Body of pancreas (tissue), 4 donors: ENCODE measurements around the gene GDPD2. TPM values are rescaled to one million over a fixed set of nuclear protein-coding genes. Genes with fewer than 3 reads are reported as not detected.

Experiments
- ATAC-seq: fragments of 150-250 bp; one replicate; pipeline ENCODE4 v1.9.1; 2016
- DNase-seq, 4 donors: peaks; one replicate each; pipeline ENCODE4 v3.0.0-alpha.2; 2019
- H3K27ac ChIP-seq, 4 donors: fragments of 200-600 bp; sonication (generic); 1 replicate in 3 of 4; 2 replicates in 1 of 4; pipeline versions ENCODE4 v1.5.1 to v1.6.1; 2016 to 2019; ENCODE audit warnings: mild to moderate bottlenecking in 1 of 4, mixed read lengths in 1 of 4, moderate library complexity in 1 of 4
- H3K27me3 ChIP-seq, 2 donors: fragments of 200-600 bp; sonication (generic); one replicate each; pipeline ENCODE4 v1.6.0; 2016; ENCODE audit warnings: mild to moderate bottlenecking in 1 of 2
- H3K36me3 ChIP-seq, 2 donors: fragments of 200-600 bp; sonication (generic); replicated peaks in 1 of 2; 2 replicates each; pipeline ENCODE4 v1.5.1; 2016; ENCODE audit warnings: low read depth in 2 of 2; ENCODE audit not compliant: insufficient read depth in 1 of 2
- H3K4me1 ChIP-seq: fragments of 200-600 bp; sonication (generic); one replicate; pipeline ENCODE4 v1.6.0; 2016
- H3K4me3 ChIP-seq, 2 donors: fragments of 200-600 bp; sonication (generic); 1 replicate in 1 of 2; 2 replicates in 1 of 2; pipeline ENCODE4 v1.5.1; 2016 to 2019
- H3K9me3 ChIP-seq, 3 donors: fragments of 200-600 bp; sonication (generic); 1 replicate in 2 of 3; 2 replicates in 1 of 3; pipeline ENCODE4 v1.5.1; 2016
- CTCF ChIP-seq, 7 experiments: fragments of 450-650 bp in 4 of 7; fragments of 200-600 bp in 3 of 7; sonication (generic) in 3 of 7; IDR thresholded peaks; one replicate each; pipeline ENCODE4 v1.5.1; 2016 to 2019; ENCODE audit warnings: antibody characterized with exemption in 7 of 7
- POLR2A ChIP-seq, 3 donors: fragments of 450-650 bp; IDR thresholded peaks; one replicate each; pipeline ENCODE4 v1.6.1; 2016; ENCODE audit warnings: antibody characterized with exemption in 3 of 3, mild to moderate bottlenecking in 2 of 3
- WGBS, 2 donors: methylation state at CpG; one replicate each; pipeline ENCODE4 v1.1.5; 2017; 5-methylcytosine and 5-hydroxymethylcytosine counted together
- intact Hi-C: fragments of 100-400 bp; cut with DNase I; formaldehyde crosslinking; loops from one replicate; pipeline ENCODE4 v1.15.1; 2023
- total RNA-seq, 2 donors: library from RNA; depleted of rRNA; stranded (reverse); fragments of >200 nt; gene quantifications; one replicate each; pipeline ENCODE4 v1.1.0, GENCODE V29; 2016

GDPD2 gene
- total RNA-seq, 2 donors from 2014 or later = 0.26 TPM; not detected in 1

DNA sequence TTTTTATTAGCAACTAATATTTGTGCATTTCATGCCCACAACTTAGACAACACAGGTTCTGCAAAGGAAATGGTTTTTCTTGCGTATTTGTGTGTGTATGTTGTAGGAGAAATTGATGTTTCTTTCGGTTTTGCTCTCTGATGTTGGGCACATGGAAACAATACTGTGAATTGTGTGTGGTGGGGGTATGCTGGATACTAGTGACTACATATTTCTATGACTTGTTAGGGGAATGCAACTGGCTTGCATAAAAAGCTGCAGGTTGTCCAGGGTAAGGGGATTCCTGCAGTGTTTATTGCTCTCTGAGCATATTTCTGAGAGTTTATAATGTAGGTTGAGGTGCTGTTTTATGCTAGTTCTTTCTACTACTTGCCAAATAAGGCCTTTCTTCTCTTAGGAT, 33.1 kb downstream of the GDPD2 start:
- DNase-seq (no peak), ATAC-seq (no peak)
- H3K36me3 ChIP-seq = no peaks in the 10 kb centered on the region
- no peaks in the 10 kb centered on the region for H3K27me3 ChIP-seq
- H3K27ac ChIP-seq = peak overlapping the region; percentile 68 to 96 (median 94)
- H3K4me3 ChIP-seq = peak overlapping the region in 1 of 2 donors; percentile 39
- H3K9me3 ChIP-seq = no peaks in the 10 kb centered on the region
- 11 to 30% methylated on average over 2 of the region's 2 CpGs for WGBS, 2 donors
- TF ChIP-seq POLR2A (IDR thresholded peaks at IDR 0.05) (no peak), CTCF (IDR thresholded peaks at IDR 0.05) (no peak)
- H3K4me1 ChIP-seq = peaks cover 23% of the 10 kb centered on the region
- intact Hi-C loops = loop anchor here (10.0 kb wide), 1 partner anchor 99 kb away; no protein-coding TSS in a partner anchor

GRCh38 chrX:70461026-70461425, 37.9 kb downstream of the GDPD2 start:
- TF ChIP-seq CTCF (IDR thresholded peaks at IDR 0.05) = no peak
- no peak for TF ChIP-seq POLR2A (IDR thresholded peaks at IDR 0.05)
- DNase-seq = no peak
- ATAC-seq = no peak
- 80 to 83% methylated on average over 2 of the region's 2 CpGs for WGBS, 2 donors
- no peaks in the 10 kb centered on the region for H3K36me3 ChIP-seq
- H3K9me3 ChIP-seq = no peaks in the 10 kb centered on the region
- peaks cover 22% of the 10 kb centered on the region for H3K4me1 ChIP-seq
- no peaks in the 10 kb centered on the region for H3K27me3 ChIP-seq
- no peak overlapping the region for H3K4me3 ChIP-seq
- intact Hi-C loops = no loop called here
- H3K27ac ChIP-seq = no peak overlapping the region

- Histone ChIP-seq H3K9me3 (no peaks in the 10 kb centered on the region), H3K27me3 (no peaks in the 10 kb centered on the region), H3K36me3 (no peaks in the 10 kb centered on the region), H3K4me3 (no peak overlapping the region), H3K4me1 (peaks cover 27% of the 10 kb centered on the region), H3K27ac (no peak overlapping the region)
- TF ChIP-seq POLR2A (IDR thresholded peaks at IDR 0.05) = no peak
- TF ChIP-seq CTCF (IDR thresholded peaks at IDR 0.05) = no peak
- intact Hi-C loops = no loop called here
- DNase-seq = no peak
- ATAC-seq = no peak
Observed at GRCh38 chrX:70464051-70464450, 40.9 kb downstream of the GDPD2 start.

- H3K4me1 ChIP-seq = peaks cover 27% of the 10 kb centered on the region
- H3K27ac ChIP-seq = no peak overlapping the region
- H3K9me3 ChIP-seq = no peaks in the 10 kb centered on the region
- no peak for TF ChIP-seq POLR2A (IDR thresholded peaks at IDR 0.05)
- no peak for TF ChIP-seq CTCF (IDR thresholded peaks at IDR 0.05)
- H3K36me3 ChIP-seq = no peaks in the 10 kb centered on the region
- H3K4me3 ChIP-seq = no peak overlapping the region
- peak in 1 of 4 donors; percentile 29 for DNase-seq
- H3K27me3 ChIP-seq = no peaks in the 10 kb centered on the region
- intact Hi-C loops = no loop called here
- no peak for ATAC-seq
Observed at GRCh38 chrX:70466968-70467367, 43.9 kb downstream of the GDPD2 start.

DNA sequence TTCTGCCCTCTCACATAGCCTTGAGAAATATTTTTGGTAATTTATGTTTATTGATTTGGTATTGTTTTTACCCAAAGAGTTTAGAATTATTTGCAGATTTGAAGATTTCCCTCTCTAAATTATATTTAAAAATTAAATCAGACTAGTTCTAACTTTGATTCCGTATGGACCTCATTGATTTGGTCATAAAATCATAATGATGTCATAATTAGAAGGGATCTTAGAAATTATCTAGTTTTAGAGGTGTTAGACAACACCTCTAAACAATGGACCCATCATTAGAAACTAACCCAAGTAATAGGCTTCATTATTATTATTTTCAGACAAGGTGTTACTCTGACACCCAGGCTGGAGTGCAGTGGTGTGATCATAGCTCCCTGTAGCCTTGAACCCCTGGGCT, 45.6 kb downstream of the GDPD2 start:
- intact Hi-C loops = no loop called here

More for the DNA sequence above, 45.6 kb downstream of the GDPD2 start:
- 90 to 96% methylated on average over 1 of the region's 1 CpG for WGBS, 2 donors
- Histone ChIP-seq H3K4me3 (no peak overlapping the region), H3K9me3 (no peaks in the 10 kb centered on the region), H3K27me3 (no peaks in the 10 kb centered on the region), H3K27ac (no peak overlapping the region), H3K4me1 (peaks cover 17% of the 10 kb centered on the region), H3K36me3 (no peaks in the 10 kb centered on the region)
- no peak for DNase-seq
- no peak for ATAC-seq
- no peak for TF ChIP-seq POLR2A (IDR thresholded peaks at IDR 0.05)
- no peak for TF ChIP-seq CTCF (IDR thresholded peaks at IDR 0.05)
